Choroid plexus epithelial cell (primary cell): ENCODE data around the gene KCNG4.

Experiments
- DNase-seq: peaks from one replicate; pipeline ENCODE4 v3.0.0-alpha.2; 2010; ENCODE audit warnings: low read depth
- H3K4me3 ChIP-seq: 2 replicates; pipeline ENCODE4 v1.5.1; 2011; ENCODE audit warnings: low read depth, mild to moderate bottlenecking, control low read depth, low read length, moderate library complexity
- CTCF ChIP-seq: conservative IDR thresholded peaks from 2 replicates; pipeline ENCODE4 v1.5.1; 2011; ENCODE audit warnings: low read depth, mild to moderate bottlenecking, control low read depth, inconsistent platforms, low read length, moderate library complexity

The KCNG4 gene

GRCh38 chr16:84199097-84199496 is 40.7 kb downstream of the KCNG4 start:
- no peak for DNase-seq
- TF ChIP-seq CTCF = no peak

GRCh38 chr16:84198401-84198800 is 41.4 kb downstream of the KCNG4 start:
- peak; percentile 80 for DNase-seq
- no peak for TF ChIP-seq CTCF

More at GRCh38 chr16:84199097-84199496, 40.7 kb downstream of the KCNG4 start:
- H3K4me3 ChIP-seq = no peak overlapping the region

DNA sequence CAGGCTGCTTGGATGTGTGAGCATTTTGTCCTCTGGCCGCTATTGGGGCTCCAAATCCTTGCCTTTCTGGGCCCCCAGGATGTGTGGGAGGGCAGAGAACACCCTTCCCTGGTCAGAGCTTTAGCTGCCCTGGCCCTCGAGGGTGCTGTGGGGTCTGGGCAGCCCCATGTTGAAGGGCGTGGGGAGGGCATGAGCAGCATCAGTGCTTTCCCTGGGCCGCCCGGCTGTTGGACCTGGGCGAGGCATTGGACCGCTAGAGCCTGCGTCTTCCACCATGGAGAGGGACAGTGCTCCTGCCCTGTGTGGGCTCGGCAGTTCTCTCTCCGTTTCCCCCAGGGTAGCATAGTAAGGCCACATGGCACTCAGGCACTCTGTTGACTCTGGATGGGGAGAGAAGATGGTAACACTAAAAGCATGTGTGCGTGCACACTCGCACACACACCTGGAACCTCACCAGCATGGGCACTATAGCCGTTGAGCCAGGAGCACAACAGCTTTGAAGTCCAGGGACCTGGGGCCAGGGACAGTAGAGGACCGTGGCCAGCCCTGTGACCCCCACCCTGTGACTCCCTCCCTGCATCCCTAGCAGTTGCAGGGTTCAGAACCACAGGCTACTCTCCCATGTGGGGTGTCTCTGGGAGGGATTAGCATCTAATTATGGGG is 42.2 kb downstream of the KCNG4 start:
- no peak overlapping the region for H3K4me3 ChIP-seq
- TF ChIP-seq CTCF = no peak
- DNase-seq = no peak

More at GRCh38 chr16:84198401-84198800, 41.4 kb downstream of the KCNG4 start:
- no peak overlapping the region for H3K4me3 ChIP-seq

DNA sequence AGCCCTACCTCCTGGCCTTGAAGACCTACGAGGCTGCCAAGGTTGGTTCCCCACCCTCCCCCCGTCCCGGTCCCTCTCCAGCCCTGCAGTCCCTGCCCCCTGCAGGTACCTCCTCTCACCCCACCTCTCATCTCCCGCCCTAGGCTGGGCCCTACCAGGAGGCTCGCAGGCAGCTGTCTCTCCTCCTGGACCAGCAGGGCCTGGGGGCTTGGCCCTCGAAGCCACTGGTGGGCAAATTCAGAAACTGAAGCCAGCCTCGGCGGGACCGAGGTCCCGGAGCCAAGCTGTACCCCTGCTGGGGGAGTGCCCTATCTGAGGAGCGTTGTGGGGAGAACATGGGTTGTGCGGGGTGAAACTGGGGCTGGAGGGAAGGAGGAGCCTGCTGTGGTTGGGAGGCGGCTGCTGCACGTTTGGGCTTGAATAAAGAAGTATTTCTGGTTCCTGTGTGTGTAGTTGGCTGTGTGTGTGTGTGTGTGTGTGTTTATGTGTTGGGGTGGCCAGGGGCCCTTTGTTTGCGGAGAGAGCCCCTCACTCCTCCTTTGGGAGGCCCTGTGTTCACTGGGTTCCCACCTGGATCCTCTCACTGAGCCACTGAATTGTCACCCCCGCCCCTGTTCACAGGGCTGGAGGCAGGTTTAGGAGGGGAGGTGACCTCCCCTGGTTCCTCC is 43.0 kb downstream of the KCNG4 start:
- no peak for TF ChIP-seq CTCF
- no peak for DNase-seq
- no peak overlapping the region for H3K4me3 ChIP-seq

DNA sequence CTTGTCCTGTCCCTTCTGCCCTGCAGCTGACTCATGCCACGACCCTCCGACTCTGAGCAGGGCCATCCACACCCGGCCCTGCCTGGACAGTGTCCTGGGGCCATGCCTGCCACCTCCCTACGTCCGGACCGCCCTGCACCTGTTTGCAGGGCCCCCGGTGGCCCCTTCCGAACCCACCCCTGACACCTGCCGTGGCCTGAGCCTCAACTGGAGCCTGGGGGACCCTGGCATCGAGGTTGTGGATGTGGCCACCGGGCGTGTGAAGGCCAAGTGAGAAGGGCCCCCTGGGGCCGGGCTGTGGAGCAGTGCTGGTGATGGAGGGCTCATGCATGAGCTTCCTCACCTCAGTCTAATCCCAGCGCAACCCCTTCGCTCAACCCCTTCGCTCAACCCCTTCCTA is 43.7 kb downstream of the KCNG4 start:
- no peak overlapping the region for H3K4me3 ChIP-seq
- TF ChIP-seq CTCF = no peak
- DNase-seq = no peak

DNA sequence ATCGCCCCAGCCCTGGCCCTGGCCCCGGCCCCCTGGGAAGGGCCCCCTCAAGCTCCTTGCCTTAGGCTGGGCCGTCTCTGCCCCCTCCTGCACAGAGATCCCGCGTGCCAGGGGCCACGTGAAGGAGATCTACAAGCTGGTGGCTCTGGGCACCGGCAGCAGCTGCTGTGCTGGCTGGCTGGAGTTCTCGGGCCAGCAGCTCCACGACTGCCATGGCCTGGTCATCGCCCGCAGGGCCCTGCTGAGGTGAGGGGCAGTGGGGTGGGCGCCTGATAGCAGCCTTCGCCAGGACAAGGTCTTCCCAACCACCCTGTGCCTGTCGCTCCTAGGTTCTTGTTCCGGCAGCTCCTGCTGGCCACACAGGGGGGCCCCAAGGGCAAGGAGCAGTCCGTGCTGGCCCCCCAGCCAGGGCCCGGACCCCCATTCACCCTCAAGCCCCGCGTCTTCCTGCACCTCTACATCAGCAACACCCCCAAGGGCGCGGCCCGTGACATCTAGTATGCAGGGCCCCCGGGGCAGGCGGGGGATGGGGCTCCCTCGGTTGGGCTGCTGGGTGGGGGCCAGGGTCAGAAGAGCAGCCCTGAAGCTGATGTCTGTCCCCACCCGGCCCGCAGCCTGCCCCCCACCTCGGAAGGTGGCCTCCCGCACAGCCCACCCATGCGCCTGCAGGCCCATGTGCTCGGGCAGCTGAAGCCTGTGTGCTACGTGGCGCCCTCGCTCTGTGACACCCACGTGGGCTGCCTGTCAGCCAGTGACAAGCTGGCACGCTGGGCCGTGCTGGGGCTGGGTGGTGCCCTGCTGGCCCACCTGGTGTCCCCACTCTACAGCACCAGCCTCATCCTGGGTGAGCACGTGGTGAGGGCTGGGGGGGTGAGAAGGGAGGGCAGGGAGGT is 44.4 kb downstream of the KCNG4 start:
- DNase-seq = no peak
- no peak for TF ChIP-seq CTCF
- H3K4me3 ChIP-seq = no peak overlapping the region
